G401.6 (cell line): ENCODE results near the gene GLI3.

ENCODE experiments used
- FAIRE-seq: peaks from 2 replicates; lab custom pipeline; 2012; peaks lifted over from hg19 to GRCh38; lab: Jason Lieb, UNC

GLI3 gene

DNA sequence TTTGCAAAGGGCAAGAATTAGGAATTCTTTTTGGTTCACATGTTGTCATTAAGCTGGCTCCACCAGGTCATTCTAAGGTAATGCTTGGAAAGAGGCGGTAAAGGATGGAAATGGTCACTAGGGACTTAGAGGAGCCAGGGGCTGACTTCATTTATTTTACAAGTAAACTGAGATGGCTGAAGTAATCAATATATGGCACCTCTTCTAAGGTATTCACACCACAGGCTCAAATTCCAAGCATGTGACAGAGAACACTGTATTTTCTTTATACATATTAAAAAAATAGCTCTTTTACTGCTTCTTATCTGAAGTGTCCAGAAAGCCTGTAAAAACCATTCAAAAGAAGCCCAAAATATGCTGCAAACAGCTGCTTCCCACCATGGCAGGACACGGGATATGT, 239.0 kb downstream of the GLI3 start:
- FAIRE-seq, result no peak

DNA sequence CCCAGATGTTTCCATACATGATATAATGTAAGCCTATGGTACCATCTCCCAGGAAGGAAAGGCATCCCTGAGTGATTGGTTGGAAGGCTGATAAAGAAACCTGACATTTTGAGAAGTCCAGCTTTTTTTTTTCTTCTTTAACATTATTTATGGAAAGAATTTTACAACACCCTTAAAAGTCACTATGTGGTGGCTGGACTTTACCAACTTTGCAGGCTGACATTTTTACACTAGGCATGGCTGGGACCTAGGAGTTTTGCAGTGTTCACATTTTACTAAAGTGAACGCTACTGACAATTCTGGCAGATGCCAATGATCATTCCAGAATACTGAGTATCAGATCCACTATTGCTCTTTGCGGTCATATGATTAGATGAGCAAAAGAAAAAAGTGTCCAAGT, 239.9 kb downstream of the GLI3 start:
- no peak for FAIRE-seq

DNA sequence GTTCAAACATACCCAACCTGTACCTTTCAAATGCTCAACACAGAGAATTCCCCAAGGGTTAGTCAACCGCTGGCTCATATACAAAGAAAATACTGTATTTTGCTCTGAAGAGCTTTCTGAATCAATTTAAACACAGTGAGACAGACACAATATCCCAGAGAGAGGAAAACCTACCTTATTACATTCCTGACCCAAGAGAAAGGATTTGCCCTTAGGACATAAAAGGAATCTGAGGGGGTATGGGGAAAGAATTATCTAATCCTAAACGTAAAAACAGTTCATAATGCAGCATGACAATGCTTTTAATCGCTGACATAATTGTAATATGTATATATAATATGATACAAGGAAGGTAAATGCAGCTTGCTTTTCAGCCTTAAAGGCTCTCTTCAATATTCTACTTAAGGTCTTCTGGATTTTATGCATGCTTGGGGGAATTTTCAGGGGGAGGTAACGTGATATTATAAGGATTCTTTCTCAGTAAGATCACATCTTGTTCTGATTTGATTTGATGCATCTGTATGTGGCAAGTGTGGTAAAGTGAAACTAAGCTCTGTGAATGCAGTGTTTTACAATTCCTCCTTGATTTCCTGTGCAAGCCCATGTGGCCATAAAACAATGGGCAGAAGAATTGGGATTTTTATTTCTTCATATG, 240.5 kb downstream of the GLI3 start:
- FAIRE-seq, result no peak

DNA sequence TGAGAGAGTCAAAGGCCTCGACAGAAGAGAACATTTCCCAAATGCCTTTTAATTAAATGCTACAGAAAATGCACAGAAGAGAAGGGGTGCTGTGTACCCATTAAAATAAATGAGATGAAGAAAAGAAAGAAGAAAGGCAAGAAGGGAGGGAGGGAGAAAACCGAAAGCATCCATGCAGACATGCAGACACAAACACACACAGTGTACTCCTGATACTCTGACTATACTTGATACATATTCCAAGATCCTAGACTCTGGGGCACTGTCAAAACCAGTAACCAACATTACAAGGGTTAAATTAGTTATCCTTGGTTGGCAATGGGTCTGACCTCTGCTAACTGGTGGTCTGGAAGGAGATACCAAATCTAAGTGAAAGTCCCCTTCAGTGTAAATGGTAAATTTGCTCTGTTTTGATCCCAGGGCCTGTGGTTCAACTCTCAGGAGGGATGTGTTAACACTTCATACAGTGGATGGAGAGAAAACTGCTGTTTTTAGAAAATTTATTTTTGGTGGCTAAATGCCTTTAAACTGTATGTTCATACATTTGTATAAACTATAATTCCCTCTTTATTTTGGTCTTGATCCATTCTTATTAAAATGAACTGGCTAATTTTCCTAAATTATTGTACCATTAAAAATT, 241.3 kb downstream of the GLI3 start:
- no peak for FAIRE-seq

DNA sequence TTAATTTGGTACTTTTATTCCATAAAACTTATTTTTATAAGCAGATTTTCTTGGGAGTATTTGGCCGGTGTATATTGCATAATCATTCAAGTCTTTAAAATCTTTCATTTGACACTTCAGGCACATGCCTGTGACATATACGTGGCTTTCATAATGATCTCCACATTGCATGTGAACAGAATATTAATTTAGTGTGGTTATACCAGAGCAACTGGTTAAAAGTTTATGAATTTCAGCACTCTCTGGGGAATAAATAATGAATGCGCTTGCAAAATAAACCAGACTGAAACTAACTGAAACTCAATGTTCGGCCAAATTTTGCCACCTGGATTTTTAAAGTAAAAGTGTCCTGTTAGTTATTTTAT, 242.3 kb downstream of the GLI3 start:
- FAIRE-seq, result no peak

DNA sequence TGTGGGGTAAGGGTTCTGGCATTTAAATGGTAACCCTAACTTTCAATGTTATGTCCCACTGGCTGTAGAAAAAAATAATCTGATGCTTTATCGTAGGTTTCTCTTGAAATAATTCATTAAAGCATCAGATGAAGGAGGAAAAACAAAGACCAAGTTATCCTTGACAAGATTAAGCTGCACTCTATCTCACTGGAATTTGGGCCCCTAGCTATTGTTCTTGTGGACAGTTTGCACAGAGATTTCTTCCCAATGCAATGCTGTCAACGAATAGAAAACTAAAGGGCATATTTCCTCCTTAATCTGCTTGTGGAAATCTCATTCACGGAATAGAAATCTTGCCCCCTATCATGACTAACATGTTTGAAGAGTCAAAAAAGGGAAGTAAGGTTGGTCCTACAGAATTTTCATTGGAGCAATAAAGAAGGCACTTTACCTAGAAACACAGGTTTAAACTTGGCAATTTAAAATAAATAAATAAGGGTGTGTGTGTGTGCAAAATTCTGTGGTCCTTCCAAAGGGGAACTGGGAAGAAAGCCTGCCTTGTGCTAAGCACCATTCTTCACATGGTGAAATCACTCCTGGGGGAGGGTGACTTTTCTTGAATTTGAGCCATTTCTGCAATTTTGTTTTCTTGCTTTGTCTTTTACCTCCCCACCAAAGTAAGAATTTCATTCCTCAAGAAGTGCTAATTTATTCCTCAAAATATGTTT, 242.8 kb downstream of the GLI3 start:
- no peak for FAIRE-seq

DNA sequence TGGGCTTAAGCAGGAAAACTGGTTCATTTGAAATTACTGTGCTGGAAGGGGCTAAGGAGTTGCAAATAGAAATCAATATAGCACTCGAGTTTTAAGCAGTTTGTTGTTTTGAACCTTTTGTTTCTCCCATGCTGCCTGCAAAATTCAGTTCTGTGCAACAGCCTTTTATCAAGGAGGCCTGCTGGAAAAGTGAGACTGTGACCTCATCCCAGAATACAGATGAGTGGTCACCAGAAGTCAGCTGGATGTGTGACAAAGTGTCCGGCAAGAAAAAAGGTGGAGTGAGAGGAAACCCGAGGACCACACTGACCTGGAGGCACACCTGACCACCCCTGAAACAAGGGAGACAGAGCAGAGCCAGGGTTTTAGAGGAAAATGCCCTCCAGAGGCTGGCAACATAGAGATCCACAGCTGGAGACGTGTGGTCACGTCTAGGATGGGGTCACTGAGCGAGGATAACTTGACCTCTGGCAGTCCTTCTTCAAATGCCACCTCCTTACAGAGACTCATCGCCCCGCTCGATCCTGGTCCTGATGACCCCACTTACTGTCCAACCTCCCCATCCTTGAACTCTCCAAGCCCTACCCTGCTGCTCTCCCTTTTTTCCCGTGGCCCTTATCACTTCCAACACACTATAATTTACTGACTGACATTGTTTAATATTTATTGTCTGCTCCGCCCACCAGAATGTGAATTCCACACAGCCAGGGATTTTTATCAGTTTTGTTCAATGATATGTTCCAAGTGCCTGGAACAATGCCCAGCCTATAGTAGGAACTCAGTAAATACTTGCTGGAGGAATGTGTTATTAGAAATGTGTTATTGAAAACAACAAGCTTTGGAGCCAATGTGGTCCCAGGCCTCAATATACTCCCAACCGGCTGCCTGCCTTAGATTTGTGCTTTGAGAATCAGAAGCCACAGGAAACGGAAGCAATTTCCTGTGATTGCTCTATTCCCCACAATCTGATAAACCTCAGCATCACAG, 243.8 kb downstream of the GLI3 start:
- FAIRE-seq, result no peak

DNA sequence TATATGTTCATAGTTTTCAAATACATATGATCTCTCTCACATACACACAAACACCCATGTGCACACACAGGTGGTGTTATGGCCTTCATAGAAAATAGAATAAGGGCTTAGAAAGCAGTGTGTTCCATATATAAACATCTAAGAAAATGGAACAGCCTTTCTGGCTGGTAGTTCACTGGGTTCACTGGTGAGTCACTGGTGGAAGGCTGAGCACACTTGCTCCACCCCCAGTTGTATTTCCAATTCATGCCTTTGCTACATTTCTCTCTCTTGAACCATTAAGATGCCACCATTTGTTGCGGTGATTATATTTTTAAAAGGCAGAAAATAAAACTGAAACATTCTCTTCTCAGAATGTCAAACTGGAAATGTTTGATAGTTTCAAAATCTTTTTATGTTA, 252.1 kb downstream of the GLI3 start:
- no peak for FAIRE-seq

DNA sequence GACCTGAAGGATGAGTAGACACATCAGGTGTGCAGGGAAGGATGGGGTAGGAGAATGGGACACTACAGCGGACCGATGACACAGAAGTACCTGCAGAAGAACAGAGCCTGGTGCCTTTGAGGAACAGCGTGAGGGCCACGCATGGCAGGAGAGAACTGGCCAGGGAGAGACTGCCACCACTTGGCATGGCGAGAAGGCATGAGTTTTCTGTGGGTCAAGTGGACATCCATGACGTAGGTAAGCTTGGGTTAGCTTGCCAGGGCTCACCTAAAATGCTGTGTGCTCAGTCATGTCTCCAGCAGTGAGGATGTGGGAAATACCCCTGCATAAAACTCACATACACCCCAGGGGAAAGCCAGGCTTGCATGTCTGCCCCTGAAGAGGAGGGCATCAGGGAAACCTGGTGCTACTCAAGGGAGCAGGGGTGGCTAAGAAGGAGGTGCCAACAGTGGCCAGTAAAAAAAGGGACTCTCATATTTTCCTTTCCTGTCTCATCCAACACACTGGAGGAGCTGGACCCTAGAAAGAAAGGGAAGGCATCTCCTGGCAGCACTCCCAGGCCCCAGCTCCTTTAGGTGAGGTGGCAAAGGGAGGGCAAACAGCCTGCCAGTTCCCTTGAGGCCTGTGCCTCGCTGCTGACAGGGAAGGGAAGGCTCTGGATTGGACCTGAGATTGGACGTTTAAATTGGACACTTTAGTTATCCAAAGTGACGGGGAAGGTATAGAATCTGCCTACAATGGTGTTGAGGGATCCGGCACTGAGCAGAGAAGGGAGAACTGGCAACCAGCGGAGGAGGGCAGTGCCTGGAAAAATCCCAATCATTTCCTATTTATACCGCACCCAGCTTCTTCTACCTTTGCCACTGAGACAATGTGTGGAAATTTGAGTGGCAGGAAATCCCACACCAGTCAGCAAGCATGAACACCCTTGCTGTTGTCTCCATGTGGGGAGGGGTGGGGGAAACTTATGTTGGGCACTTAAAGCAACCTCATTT, 255.7 kb downstream of the GLI3 start:
- no peak for FAIRE-seq

DNA sequence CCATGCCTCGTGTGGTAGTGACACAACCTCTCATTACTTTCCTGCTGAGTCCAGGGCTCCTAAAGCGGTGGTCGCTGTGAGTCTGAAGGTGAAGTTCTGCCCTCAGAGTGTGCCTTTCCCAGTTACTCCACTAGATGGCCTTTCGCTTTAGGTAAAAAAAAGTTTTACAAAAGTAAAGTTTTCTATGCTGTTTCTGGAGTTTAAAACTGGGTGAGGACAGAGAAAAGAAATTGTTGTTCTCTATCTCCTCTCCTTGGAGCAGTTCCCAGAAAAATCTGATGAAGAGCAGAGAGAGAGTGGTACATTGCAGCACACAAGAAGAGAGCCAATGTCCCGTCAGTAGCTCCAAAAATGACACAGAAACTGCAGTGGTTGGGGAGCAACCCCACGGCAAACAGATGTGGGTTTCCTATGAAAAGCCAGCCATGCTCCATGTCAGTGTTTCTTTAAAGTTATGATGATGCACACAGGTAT, 257.1 kb downstream of the GLI3 start:
- FAIRE-seq, result no peak

DNA sequence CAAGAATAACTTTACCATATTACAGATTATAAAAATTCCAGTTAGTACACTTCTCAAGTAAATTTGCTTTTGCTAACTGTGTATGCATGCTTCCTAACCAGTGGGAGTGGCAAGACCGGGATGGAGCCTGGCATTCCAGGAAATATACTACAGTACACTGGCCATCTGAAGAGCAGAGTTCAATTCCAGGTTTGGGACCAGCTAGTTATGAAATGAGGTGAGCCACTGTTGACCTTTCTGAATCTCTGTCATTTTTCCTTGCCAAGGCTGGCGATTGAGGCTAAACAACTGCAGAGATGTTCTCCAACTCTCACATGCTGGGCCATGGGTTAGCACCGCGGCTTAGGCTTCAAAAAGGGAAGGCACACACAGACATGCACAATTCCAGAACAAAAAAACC, 258.2 kb downstream of the GLI3 start:
- no peak for FAIRE-seq

DNA sequence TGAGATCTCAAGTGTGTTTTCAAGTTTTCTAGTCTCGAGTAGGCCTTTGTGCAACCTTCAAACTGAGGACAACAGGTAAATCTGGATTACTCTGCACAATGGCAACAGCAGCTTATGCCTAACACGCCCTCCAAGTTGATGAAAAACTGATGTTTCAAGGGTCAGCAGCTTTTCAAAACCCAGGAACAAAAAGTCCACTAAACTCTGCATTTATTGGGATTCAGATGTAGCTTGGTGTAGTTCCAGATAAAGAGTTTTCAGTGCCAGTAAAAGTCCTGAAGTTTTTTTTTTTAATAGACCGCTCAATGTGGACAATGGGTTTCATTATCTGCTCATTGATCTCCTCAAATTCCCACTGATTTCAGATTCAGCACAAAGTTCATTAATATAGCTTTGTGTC, 259.3 kb downstream of the GLI3 start:
- no peak for FAIRE-seq

DNA sequence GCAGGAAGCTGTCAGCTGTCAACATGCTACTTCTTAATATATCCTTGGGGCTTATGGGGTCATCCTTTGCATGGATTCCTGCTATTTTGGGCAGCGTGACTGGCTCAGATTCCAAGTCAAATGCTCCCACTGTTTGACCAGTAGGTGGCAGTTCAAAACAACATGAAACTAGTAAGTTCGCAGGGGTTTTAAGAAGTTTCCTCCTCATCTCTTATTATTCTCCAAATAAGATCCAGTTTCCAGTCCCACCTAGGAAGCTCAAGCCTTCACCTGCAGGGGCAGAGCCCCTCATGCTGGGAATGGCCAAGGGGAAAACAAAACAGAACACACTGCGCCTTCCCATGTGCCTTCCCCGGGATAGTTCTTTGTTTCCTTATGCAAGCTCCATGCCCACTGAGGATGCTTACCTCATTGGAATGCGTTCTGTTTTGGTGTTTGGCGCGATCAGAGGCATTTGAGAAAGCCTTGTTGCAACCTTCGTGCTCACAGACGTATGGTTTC, 259.8 kb downstream of the GLI3 start:
- no peak for FAIRE-seq

DNA sequence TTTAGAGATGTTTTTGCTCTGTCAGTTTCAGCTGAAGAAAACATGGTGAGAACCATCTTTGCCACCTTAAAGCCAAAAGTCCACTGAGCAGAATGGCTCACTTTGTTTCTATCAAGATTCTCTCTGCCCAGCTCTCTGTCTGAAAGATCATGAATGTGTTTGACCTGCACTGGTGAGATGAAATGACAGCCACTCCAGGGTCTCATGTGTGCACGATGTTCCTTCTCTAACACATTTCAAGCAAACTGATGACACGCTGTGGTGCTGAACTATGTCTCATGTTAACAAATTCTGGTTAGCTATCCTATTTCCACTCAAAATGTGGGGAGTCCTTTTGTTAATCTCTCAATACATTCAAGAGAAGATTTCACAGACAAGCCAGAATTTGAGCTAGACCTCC, 260.6 kb downstream of the GLI3 start:
- no peak for FAIRE-seq

DNA sequence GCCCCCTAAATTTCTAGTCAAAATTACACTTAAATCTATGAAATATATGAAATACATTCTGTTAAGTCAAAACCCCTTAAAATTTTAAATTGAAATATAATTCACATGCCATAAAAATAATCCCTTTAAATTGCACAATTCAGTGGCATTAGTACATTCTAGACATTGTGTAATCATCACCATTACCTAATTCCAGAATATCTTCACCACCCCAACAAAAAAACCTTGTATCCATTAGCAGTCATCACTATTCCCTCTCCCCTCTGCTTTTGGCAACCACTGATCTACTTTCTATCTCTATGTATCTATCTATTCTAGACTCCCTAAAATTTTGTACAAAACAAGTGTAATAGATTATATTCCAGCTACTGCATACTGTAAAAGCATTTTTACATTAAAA, 261.2 kb downstream of the GLI3 start:
- no peak for FAIRE-seq

DNA sequence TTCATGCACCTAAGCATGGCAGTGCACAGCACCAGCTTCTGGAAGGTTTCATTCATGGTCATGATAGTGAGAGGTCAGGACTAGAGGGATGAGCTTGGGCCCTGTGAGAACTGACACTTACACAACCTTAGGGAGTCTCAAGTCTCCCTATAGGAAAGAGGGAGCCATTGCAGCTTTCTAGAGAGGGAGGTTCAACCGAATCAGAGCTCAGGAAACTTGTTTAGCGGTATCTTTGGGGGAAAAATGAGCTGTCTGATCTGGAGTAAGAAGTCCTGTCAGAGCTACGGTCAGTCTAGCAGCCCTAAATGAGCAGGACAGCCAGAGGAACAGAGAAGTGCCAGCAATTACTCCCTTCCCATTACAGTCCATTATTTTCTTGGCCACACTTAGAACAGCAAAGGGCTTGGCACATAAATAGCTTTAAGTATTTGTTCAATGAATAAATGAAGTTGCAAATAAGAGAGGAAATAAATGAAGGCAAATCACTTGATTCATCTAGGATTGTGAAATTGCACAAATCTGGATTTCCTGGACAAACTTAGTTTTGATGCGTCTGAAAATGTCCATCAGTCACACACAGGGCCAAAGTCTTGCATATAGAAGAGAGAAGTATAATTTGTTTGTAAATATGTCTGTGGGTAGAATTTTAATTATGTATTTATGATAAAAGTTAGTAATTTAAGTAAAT, 262.0 kb downstream of the GLI3 start:
- no peak for FAIRE-seq

DNA sequence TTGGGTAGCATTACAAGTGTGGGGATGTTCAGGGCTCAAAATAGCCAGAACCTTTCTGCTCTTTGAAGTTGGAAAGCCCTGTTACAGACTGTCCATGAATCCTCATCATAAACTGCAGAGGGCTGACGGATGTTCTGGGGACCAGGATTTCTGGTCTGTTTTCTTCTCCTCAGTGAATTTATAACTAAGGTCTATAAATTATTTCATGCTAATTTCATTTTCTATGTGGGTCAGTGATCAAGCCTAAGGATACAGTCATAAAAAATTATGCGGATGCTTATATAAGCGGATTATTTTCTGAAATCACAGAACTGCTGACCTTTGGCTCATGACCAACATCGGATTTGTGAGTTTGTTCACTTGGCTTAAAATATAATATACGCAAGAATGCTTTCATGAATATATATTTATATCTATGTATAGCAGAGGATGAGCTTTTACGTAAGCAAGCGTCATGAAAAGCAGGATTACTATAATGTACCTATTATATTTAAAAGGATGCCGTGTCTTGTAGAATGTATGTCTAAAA, 263.7 kb downstream of the GLI3 start:
- FAIRE-seq, result no peak

DNA sequence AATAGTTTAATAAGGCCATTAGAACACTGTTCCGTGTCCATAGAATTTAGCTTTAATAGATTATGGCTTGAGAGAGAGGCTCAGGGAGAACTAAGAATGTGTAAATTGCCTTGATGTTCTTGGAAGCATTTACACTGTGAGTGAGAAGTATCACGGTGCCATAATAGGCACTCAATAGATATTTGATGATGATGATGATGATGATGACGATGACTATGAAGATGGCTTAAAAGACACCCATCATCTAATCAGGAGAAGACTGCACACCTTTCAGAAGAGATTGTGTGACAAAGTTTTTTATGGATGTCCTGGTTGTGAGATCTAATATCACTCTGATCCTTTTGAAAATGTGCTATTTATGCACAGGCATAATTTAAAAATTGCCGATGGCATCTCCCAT, 264.2 kb downstream of the GLI3 start:
- no peak for FAIRE-seq

DNA sequence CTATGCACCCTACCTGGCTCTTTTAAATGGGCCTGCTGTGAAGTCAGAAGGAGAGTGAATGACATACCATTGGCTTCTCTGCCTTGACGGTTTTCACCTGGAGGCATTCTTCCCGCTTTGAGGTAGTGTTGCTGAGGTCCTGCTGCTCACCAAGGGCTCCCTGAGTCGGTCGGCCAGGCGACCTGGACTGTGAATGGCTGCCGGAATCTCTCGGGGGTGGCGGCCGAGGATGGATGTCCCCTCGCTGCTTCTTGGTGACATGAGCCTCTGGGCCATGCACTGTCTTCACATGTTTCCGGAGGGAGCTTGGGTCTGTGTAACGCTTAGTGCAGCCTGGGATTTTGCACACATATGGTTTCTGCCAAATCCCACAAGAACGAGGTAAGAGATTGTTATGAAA, 264.7 kb downstream of the GLI3 start:
- no peak for FAIRE-seq

DNA sequence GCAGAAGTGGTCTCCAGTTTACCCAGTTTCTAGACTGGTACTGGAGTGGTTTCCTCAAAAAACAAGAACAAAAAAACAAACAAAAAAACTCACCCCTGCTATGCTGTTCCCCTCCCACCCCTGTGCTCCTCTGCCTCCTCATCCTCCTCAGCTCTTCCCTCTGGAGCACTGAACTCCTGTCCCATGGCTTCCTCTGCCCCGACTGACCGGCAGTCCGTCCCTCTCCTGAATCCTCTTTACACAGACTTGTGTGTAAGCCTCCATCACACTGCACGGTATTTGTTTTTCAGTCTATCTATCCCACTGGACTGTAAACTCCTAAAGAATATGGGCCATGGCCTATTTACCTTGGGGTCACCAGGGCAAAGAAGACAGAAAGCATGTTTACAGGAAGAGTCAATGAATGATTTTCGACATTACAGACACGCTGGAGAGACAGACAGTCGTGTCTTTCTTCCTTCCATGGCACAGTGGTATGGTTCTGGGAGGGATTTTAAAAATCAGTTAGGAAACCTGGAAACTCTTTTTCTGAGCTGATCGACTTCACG, 265.3 kb downstream of the GLI3 start:
- FAIRE-seq, result no peak
